Activated CD8-positive, alpha-beta memory T cell treated with anti-CD3 and anti-CD28 coated beads, Interleukin-2, amount 50 U/mL, for 1 hour (primary cell): Measurements from ENCODE around the gene NSUN2.
"Not testable (repeated sequence)": the region's sequence is repeated elsewhere in the genome, so short reads cannot be mapped to it uniquely, and the experiment has no call there.

ENCODE experiments used
- DNase-seq: peaks from one replicate; pipeline ENCODE4 v3.0.0-alpha.2; 2020; ENCODE audit errors: extremely low read depth

The NSUN2 gene

DNA sequence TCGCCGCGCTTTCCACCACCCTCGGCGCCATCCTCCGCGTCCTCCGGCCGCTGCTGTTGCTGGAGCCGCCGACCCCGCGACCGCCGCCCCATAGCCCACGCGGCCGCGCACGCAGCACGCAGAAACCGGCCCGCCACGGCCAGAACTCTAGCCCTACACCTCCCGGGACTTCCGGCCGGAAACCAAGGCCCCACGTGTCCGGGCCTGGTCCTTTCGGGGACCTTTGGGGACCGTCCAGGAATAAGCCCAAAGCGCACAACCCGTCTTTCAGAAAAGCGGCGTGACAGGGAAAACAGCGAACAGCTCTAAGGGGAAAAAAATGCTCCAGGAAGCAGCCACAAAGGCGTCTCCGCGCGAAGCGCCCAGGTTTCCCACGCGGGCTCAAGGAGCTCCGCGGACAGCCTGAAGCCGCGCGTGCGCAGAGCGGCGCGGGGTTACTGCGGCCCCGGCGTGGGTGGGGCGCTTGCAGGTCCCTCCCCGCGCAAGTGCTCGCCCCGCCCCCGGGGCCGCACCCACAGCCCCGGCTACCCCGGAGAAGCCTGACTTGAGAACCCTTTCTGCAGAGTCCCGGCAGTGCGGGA, at the start of gene NSUN2, which contains the start of gene SRD5A1:
Gene NSUN2, minus strand, starts transcription at position 157 of the 581 bp plus-strand sequence. Its CDS starts 65 bp downstream, at position 92.
Gene SRD5A1, plus strand, starts transcription at position 553 of the 581 bp plus-strand sequence. CDS start 137 bp downstream, outside the sequence.
- DNase-seq: peak; percentile 68

DNA sequence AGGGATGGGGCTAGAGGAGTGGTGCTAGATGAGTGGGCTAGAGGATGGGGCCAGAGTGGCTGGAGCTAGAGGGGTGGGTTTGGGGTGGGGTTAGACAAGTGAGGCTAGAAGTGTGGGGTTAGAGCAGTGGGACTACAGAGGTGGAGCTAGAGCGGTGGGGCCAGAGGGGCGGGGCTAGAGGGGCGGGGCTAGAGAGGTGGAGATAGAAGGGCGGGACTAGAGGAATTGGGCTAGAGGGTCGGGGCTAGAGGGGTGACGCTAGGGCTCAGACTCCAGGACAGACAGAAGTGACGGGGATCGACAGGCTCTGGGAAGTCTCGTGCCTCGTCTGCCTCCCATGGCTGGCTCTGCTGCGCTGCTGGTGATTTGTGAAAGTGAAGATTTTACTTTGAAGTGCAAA, 49.4 kb upstream of the NSUN2 start:
- DNase-seq: no peak

DNA sequence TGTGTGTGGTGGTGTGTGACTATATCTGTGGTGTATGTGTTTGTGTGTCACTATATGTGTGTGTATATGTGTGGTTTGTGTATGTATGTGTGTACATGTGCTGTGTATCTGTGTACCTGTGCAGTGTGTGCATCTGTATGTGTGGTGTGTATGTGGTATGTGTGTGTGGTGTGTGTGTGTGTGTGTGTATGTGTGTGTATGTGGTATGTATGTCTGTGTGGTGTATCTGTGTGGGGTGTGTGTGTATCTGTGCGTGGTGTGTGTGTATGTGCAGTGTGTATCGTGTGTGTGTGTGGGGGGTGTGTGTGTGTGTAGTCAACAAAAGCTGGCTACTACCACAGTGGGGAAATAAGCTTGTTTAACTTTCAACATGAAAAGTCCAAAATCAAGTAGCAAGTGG, 48.8 kb upstream of the NSUN2 start:
- no peak for DNase-seq

DNA sequence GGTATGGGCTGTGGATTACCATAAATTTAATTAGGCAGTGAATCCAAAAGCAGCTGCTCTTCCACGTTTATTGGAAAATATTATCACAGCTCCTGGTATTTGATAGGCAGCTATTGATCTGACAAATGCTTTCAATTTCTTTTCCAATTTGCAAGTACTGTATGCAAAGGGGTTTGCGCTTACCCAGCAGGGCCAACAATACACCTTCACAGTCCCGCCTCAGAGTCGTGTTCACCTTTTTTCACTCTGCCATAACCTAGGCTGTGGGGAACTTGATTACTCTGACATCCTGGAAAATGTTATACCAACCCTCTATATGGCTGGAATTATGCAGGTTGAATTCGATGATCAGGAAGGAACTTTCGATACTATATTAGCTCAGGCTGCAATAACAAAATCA, 48.1 kb upstream of the NSUN2 start:
- no peak for DNase-seq

DNA sequence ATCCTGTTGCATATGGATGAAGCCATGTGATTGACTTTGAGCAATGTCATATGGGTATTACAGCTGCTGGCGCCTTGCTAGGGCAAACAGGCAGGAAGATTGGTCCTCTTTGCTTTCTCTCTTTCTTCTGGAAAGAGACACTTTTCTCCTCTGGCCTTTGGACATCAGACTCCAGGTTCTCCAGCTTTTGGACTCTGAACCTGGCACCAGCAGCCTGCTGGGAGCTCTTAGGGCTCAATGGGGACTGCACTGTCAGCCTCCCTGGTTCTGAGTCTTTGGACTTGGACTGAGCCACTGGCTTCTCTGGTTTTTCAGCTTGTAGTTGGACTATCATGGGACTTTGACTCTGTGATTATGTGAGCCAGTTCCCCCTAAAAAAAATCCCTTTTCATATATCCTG, 45.5 kb upstream of the NSUN2 start:
- no peak for DNase-seq

DNA sequence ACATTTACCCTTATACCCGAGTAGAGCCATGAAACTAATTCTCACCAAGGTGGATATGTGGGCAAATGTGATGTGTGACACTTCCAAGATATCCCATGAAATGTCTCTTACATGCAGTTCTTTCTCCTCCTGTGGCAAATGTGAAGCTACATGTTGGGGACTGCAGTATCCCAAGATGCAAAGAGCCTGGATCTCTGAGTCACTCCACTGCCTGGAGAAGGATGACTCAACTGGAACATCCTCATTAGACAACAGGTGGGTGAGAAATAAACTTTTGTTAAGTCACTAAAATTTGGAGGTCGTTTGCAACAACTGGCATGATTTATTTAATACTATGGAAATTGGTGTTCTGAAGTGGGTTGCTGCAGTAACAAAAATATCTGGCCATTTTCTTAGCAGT, 43.9 kb upstream of the NSUN2 start:
- no peak for DNase-seq

DNA sequence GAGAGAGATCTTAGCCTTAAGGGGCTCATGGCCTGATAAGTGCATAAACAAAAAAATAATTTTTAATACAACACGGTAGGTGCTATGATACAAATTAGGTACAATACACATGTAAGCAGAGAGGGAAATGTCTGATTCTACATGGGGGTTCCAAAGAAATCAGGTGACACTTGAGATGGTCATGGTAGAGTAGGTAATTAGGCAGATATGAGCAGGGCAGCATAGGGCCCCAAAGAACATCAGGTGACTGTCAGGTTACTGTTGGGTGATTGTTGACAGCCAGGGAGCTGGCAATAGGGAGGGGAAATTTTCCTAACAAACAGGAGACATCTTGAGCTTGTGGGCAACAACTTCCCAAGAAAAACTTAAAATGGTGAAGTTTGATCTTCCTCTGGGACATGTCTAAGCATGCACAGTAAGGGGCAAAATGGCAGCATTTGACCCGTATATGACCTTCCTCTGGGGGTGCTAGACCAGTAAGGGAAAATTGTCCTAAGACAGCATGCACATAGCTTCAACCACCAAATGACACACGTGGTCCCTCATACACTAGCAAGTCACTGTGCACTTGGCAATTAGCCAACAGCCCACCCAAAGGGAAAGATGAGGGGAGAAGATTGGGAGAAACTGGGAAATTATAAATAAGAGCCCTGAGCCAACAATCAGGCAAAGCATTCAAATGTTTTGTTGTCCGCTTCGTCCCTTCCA, 43.1 kb upstream of the NSUN2 start:
- no peak for DNase-seq

DNA sequence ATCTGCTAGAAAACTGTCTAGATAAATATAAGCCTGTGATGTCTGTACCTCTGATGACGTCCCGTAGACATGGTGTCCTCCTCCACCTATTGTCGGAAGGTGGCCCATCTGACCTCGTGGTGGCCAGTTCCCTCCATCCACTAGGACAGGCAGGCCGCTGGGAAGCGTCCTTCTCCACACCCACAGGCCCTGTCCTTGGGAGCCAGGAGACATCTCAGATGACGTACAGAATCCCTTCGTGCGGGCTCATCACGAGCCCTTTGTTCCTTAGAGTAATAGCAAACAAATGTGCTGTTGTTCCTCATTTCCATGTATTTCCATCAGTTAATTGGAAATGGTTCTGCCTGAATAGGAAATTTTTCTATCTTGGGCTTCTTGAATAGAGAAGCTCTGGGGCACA, 42.0 kb upstream of the NSUN2 start:
- DNase-seq: no peak

DNA sequence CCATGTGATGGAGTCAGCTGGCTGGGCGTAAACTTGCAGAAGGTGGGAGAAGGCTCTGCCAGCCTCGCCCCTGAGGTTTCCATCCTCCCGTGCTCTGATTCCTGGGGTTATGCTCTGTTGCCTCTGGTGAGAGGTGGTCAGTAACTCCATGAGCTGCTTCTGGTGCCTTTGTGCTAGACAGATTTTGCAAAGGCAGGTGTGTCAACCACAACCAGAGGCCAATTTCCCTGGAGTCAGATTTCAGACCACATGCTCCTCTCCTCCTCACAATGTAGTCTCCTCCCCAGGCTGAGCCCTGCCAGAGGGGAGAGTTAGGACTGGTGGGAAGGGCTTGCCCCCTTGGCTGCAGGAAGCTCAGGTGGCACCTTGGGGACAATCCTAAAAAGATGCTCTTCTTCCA, 41.6 kb upstream of the NSUN2 start:
- no peak for DNase-seq

DNA sequence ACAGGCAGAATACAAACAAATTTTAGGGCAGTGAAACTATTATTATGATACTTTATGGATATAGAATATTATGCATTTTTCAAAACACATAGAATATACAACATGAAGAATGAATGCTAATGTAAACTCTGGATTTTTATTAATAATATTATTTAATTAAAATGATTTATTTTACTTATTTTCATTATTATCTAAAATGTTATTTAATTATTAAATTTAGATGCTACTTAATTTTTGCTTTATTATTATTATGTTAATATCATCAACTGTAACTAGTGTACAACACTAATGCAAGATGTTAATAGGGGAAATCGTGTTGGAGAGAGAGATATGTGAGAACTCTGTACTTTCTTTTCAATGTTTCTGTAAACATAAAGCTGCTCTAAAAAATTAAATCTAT, 41.1 kb upstream of the NSUN2 start:
- no peak for DNase-seq

DNA sequence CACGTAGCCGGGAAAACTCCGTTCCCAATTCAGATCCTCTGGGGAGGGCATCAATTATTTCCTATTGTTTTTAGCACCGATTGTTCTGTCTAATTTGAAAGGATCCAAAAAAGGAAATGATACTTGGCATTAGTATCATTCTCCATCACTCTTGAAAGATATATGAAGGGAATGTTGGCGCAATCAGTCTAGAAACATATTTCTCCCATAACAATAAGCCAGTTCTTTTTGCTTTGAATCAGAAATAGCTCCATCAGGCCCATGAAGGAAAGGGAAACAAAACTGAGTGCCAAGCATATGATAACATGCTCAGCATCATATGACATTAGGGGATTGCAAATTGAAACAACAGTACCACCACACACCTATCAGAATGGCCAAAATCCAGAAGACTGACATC, 40.2 kb upstream of the NSUN2 start:
- no peak for DNase-seq

DNA sequence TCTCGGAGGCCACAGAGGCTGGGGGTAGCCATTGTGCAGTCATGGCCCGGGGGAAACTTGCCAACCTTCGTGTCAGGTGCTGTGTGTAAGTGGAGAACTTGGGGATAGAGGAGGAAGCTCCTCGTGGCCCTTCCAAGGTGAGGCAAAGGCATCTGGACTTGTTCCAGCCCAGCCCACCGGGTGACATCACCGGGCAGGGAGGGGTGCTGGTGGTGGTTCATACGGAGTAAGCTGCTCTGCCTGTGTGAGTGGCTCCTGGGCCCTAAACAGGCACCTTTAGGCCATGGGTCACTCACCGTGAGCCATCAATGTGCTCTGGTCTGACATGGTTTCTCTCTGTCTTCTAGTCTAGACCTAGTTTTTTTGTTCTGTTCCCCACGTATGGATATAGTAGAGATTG, 35.9 kb upstream of the NSUN2 start:
- DNase-seq: not testable (repeated sequence)

DNA sequence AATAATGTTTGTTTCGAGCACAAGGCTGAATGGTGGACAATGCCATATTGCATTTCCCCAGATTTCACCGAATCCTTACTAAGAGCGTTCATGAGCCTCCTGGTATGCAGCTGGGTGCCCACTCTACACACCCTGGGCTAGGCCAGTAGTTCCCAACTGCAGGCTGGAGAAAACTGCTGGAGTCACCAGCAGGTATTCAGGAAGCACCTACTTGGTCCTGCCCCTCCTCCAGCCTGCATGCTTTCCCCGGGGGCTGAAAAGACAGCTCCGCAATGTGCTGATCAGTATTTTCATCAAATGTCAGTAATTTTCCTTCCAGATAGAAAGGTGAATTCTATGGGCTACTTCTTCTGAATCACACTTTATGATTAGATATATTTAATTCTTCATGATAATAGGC, 34.8 kb upstream of the NSUN2 start:
- no peak for DNase-seq

DNA sequence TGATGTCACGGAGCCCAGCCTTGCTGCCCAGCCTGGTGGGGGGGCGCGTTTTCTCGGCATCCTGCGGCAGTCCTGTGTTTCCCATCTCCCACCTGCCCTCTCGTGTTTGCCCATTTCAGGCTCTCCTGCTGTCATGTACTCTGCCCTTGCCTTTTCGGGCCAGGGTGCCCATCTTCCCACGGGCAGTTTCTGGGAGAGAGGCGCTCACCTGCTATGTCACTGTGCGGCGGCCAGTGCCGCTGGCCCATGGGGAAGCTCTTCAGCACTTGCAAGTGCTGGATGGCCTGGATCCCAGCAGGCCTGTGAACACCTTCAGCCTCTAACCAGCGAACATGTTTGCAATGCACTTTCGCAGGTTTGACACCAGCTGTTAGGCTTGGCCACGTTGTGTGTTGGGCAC, 33.9 kb upstream of the NSUN2 start:
- DNase-seq: no peak

DNA sequence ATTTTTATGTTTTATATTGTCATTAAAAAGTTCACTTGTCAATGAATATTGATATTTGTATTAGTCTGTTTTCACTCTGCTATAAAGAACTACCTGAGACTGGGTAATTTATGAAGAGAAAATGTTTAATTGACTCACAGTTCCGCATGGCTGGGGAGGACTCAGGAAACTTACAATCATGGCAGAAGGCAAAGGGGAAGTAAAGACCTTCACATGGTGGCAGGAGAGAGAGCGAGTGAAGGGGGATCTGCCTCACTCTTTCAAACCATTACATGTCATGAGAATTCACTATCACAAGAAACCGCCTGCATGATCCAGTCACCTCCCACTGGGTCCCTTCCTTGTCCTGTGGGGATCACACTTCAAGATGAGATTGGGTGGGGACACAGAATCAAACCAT, 27.8 kb upstream of the NSUN2 start:
- DNase-seq: no peak

DNA sequence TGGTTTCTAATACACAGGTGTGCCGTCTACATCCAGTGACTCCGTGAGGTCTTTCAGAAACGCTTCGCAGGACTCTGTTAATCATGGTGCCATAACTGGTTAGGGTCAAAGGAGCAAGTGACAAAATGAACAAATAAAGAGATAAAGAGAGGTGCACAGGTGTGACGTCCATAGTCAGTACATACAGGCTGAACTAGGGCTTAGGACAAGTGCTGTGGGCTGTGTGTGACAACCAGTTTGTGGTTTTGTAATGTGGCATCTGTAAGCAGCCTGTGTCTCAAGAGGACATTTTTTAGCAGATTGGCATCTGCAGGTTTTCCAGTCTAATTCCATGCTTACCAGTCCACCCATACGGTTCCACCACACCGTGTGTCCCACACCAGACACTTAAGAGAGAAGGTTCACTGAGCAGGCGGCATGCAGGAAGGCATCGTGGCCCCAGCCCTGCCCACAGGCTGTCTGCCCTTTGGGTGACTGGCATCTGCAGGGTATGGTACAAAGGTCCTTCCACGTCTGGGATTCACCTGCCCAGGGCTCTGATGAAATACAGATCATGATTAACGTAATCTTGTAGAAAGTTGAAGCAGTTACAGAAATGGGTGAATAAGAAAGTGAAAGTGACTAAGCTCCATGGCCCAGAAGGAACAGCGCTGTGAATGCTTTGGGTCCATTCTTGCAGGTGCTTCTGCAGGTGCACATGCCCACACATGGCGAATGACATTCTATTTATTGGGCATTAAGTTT, 27.3 kb upstream of the NSUN2 start:
- DNase-seq: no peak

DNA sequence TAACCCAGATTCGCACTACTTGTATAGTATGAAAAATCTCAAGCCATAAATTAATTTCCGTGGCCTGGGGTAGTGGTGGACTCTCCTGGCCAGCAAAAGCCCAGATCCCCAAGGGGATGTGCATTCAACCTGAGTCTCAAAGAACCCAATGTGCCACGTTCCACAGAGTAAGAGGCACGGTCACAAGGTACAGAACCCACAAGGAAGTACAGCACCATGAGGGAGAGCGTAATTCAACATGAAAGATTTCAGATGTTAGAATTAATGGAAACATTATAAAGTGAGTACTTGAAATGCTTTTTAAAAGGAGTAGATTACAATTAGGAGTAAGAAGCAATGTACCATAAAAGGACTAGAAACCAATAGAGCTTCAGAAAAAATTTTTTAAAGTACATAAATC, 23.8 kb upstream of the NSUN2 start:
- DNase-seq: no peak

DNA sequence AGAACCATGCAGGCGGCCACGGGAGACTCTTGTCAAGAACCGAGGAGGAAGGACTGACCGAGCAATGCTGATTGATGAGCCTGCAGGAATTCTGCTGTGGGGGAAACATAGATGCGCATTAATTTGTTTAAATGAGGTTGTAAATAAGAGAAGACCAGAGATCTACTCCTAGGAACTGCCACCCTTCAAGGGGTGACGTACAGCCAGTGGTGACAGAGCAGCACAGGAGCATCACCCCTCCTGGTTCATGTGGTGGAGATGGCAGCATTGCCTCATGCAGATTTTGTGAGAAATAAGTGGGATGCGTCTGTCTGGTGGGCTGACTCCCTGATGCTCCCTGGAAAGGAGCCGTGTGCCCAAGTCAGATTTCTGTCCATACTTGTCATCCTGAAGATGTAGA, 22.6 kb upstream of the NSUN2 start:
- no peak for DNase-seq

DNA sequence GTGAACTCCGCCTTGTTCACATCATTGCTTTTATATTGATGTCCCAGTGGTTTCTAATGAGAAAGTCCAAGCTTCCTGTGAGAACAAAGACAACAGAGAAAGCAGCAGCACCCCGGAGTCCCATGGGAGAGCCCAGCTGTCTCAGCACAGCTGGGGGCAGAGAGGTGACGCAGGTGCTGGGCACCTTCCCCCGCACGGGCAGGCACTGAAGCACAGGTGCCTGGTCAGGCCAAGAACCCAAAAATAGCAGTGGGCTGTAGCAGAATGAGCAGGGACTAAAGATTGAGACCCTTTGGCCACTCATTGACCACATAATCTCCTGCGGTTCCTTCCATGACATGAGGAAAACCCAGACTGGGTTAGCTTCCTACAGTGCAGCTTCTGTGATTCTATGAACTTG, 19.2 kb upstream of the NSUN2 start:
- DNase-seq: no peak

DNA sequence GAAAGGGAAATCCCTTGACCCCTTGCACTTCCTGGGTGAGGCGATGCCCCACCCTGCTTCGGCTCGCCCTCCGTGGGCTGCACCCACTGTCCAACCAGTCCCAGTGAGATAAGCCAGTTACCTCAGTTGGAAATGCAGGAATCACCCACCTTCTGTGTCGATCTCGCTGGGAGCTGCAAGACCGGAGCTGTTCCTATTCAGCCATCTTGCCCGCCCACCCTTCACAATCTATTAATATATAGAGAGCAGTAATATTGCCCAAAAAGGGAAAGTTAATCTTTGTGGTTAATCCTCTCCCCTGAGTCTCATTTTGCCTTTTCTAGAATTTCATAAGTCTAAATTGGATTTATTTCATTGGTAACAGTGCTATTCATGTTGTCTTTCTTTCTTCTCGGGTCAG, 16.8 kb upstream of the NSUN2 start:
- no peak for DNase-seq

DNA sequence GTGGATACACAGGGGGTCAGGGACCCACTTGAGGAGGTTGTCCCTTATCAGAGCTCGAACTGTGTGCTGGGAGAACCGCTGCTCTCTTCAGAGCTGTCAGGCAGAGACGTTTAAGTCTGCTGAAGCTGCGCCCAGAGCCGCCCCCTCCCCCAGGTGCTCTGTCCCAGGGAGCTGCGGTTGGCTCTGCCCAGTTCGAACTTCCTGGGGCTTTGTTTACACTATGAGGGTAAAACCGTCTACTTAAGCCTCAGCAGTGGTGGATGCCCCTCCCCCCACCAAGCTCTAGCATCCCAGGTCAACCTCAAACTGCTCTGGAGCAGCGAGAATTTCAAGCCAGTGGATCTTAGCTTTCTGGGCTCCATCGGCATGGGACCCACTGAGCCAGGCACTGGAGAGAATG, 16.3 kb upstream of the NSUN2 start:
- DNase-seq: no peak

DNA sequence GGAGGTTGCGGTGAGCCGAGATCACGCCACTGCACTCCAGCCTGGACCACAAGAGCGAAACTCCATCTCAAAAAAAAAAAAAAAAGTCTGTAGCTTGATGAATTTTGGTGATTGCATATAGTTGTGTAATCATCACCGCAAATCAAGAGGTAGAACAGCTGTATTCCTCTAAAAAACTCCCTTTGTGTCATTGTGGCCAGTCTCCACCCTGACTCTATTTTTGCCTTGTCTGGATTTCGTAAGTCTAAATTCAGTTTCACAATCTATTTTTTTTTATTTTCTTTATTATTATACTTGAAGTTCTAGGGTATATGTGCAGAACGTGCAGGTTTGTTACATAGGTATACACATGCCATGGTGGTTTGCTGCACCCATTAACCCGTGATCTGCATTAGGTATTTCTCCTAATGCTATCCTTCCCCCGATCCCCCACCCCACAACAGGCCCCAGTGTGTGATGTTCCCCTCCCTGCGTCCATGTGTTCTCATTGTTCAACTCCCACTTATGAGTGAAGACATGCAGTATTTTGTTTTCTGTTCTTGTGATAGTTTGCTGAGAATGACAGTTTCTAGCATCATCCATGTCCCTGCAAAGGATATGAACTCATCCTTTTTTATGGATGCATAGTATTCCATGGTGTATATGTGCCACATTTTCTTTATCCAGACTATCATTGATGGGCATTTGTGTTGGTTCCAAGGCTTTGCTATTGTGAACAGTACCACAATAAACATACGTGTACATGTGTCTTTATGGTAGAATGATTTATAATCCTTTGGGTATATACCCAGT, 12.9 kb upstream of the NSUN2 start:
- DNase-seq: not testable (repeated sequence)
